ENCODE measurements around the gene ROR1. TPM values are rescaled to one million over a fixed set of nuclear protein-coding genes. Genes with fewer than 3 reads are reported as not detected.
A peak's percentile ranks its signal among the peaks of the same experiment; 100 is the strongest.

Gene ROR1
- total and polyA plus RNA-seq, 8 donors = 25.5 to 95.8 (median 83.0) TPM

DNA sequence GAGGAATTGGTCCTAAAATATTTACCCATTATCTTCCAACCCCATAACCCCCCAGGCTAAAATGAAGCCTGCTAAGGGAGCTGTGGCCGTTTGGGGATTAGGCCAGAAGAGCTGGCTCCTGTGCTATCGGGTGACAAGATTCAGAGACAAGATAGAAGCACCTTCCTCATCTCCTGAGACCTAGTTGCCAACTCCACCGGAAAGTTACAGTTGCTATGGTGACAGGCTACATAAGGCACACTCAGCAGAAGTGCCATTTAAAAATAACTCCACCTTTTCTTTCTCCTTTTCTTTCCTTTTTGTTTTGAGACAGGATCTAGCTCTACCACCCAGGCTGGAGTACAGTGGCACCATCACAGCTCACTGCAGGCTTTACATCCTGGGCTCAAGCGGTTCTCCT, 43.6 kb upstream of the ROR1 start:
- Histone ChIP-seq H3K4me1 (no peaks in the 10 kb centered on the region), H3K9me3 (no peaks in the 10 kb centered on the region), H3K27me3 (no peaks in the 10 kb centered on the region), H3K27ac (no peak overlapping the region), H3K36me3 (no peaks in the 10 kb centered on the region), H3K4me3 (no peak overlapping the region)
- ATAC-seq (no peak), DNase-seq (peak in 1 of 4 donors; percentile 11)
- intact Hi-C loops (cut with DNase I) = no loop called here
- TF ChIP-seq, protein P1, sequence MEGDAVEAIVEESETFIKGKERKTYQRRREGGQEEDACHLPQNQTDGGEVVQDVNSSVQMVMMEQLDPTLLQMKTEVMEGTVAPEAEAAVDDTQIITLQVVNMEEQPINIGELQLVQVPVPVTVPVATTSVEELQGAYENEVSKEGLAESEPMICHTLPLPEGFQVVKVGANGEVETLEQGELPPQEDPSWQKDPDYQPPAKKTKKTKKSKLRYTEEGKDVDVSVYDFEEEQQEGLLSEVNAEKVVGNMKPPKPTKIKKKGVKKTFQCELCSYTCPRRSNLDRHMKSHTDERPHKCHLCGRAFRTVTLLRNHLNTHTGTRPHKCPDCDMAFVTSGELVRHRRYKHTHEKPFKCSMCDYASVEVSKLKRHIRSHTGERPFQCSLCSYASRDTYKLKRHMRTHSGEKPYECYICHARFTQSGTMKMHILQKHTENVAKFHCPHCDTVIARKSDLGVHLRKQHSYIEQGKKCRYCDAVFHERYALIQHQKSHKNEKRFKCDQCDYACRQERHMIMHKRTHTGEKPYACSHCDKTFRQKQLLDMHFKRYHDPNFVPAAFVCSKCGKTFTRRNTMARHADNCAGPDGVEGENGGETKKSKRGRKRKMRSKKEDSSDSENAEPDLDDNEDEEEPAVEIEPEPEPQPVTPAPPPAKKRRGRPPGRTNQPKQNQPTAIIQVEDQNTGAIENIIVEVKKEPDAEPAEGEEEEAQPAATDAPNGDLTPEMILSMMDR (IDR thresholded peaks at IDR 0.05) = no peak

GRCh38 chr1:63731117-63732043, 42.4 kb upstream of the ROR1 start:
- Histone ChIP-seq H3K27me3 (no peaks in the 10 kb centered on the region), H3K9me3 (peaks cover 0 to 5% of the 10 kb centered on the region in 2 donors), H3K27ac (no peak overlapping the region), H3K36me3 (no peaks in the 10 kb centered on the region), H3K4me3 (no peak overlapping the region), H3K4me1 (no peaks in the 10 kb centered on the region)
- TF ChIP-seq, protein P1 (IDR thresholded peaks at IDR 0.05) = no peak
- intact Hi-C loops (cut with DNase I) = no loop called here
- DNase-seq (peak in 2 of 4 donors; percentile 37 to 61), ATAC-seq (peak; percentile 85)

- no peak overlapping the region for H3K4me3 ChIP-seq
- no peak overlapping the region for H3K27ac ChIP-seq
- peaks cover 0 to 5% of the 10 kb centered on the region in 2 donors for H3K9me3 ChIP-seq
- DNase-seq (peak in 2 of 4 donors; percentile 15 to 19), ATAC-seq (no peak)
- no peaks in the 10 kb centered on the region for H3K27me3 ChIP-seq
- intact Hi-C loops (cut with DNase I) = no loop called here
- no peaks in the 10 kb centered on the region for H3K4me1 ChIP-seq
- TF ChIP-seq, protein P1 (IDR thresholded peaks at IDR 0.05) = no peak
- no peaks in the 10 kb centered on the region for H3K36me3 ChIP-seq
These were observed 41.2 kb upstream of the ROR1 start for GRCh38 chr1:63732666-63733065.

- Histone ChIP-seq H3K4me1 (no peaks in the 10 kb centered on the region), H3K27me3 (no peaks in the 10 kb centered on the region), H3K27ac (no peak overlapping the region), H3K9me3 (peaks cover 0 to 5% of the 10 kb centered on the region in 2 donors), H3K36me3 (no peaks in the 10 kb centered on the region), H3K4me3 (no peak overlapping the region)
- TF ChIP-seq, protein P1 (IDR thresholded peaks at IDR 0.05) = no peak
- intact Hi-C loops (cut with DNase I) = no loop called here
- no peak for DNase-seq
- ATAC-seq = no peak
These were observed 35.0 kb upstream of the ROR1 start for GRCh38 chr1:63738772-63739171.

GRCh38 chr1:63739452-63739851, 34.4 kb upstream of the ROR1 start:
- Histone ChIP-seq H3K9me3 (peaks cover 0 to 5% of the 10 kb centered on the region in 2 donors), H3K27ac (no peak overlapping the region), H3K27me3 (no peaks in the 10 kb centered on the region), H3K36me3 (no peaks in the 10 kb centered on the region), H3K4me3 (no peak overlapping the region), H3K4me1 (no peaks in the 10 kb centered on the region)
- TF ChIP-seq, protein P1 (IDR thresholded peaks at IDR 0.05) = no peak
- no peak for ATAC-seq
- intact Hi-C loops (cut with DNase I) = no loop called here
- no peak for DNase-seq
